IMR-90 (cell line): ENCODE results near the gene NADK. TPM values are rescaled to one million over a fixed set of nuclear protein-coding genes. Genes with fewer than 3 reads are reported as not detected.

Source experiments
- ATAC-seq: fragments of 200-7000 bp; cut with Tn5 transposase; 2 replicates; pipeline ENCODE4 v1.9.1; 2020; ENCODE audit warnings: low read depth, mild to moderate bottlenecking, moderate library complexity
- BruUV-seq: library from RNA; stranded (reverse); fragments of 400-500 nt; replicated peaks from 2 replicates; lab custom pipeline; 2021; lab: Mats Ljungman, UMichigan
- CTCF ChIA-PET: fragments of 300-600 bp; formaldehyde crosslinking; extraction: SDS; loops from one replicate; lab custom pipeline; 2021; ENCODE audit warnings: antibody characterized with exemption; lab: Yijun Ruan, JAX
- POLR2A ChIA-PET: fragments of 300-600 bp; sonication (Branson Sonifier 250); formaldehyde crosslinking; loops from one replicate; lab custom pipeline; 2022; ENCODE audit warnings: antibody characterized with exemption; ENCODE audit not compliant: unreplicated experiment; lab: Charles Lee
- DNase-seq: peaks from one replicate; pipeline ENCODE4 v3.0.0; 2013
- H2AFZ ChIP-seq: replicated peaks from 2 replicates; pipeline ENCODE3; 2013; ENCODE audit warnings: low read length, mild to moderate bottlenecking; ENCODE audit not compliant: poor library complexity
- H2AK5ac ChIP-seq: 2 replicates; pipeline ENCODE4 v1.6.1; 2013; ENCODE audit warnings: low read depth, low read length, inconsistent platforms
- H2AK9ac ChIP-seq: replicated peaks from 2 replicates; pipeline ENCODE3; 2013; ENCODE audit warnings: mild to moderate bottlenecking, low read depth, low read length, moderate library complexity; ENCODE audit not compliant: poor library complexity
- H2BK120ac ChIP-seq: 2 replicates; pipeline ENCODE4 v1.6.1; 2013; ENCODE audit warnings: low read depth, low read length, inconsistent platforms
- H2BK15ac ChIP-seq: 3 replicates; pipeline ENCODE4 v1.6.1; 2013; ENCODE audit warnings: low read depth, low read length, inconsistent platforms
- H2BK20ac ChIP-seq: 2 replicates; pipeline ENCODE4 v1.6.1; 2013; ENCODE audit warnings: low read depth, mild to moderate bottlenecking, inconsistent platforms, low read length, moderate library complexity
- H2BK5ac ChIP-seq: 2 replicates; pipeline ENCODE4 v1.6.1; 2013; ENCODE audit warnings: mild to moderate bottlenecking, low read depth, low read length, inconsistent platforms; ENCODE audit not compliant: poor library complexity, severe bottlenecking
- H3K14ac ChIP-seq: replicated peaks from 2 replicates; pipeline ENCODE4 v1.6.1; 2013; ENCODE audit warnings: low read depth, low read length, inconsistent platforms
- H3K18ac ChIP-seq: 2 replicates; pipeline ENCODE4 v1.6.1; 2013; ENCODE audit warnings: low read depth, low read length, control low read depth
- H3K23ac ChIP-seq: 2 replicates; pipeline ENCODE4 v1.6.1; 2013; ENCODE audit warnings: low read depth, low read length, inconsistent platforms
- H3K27ac ChIP-seq: 2 replicates; pipeline ENCODE4 v1.5.1; 2013; ENCODE audit warnings: mild to moderate bottlenecking, control low read depth, low read length; ENCODE audit not compliant: insufficient read depth
- H3K27me3 ChIP-seq: 2 replicates; pipeline ENCODE4 v1.6.1; 2013; ENCODE audit warnings: low read length; ENCODE audit not compliant: control insufficient read depth, insufficient read depth
- H3K36me3 ChIP-seq: 2 replicates; pipeline ENCODE4 v1.6.1; 2013; ENCODE audit warnings: low read length, mixed read lengths; ENCODE audit not compliant: control insufficient read depth, insufficient read depth
- H3K4ac ChIP-seq: 2 replicates; pipeline ENCODE4 v1.6.1; 2013; ENCODE audit warnings: low read depth, low read length, inconsistent platforms
- H3K4me1 ChIP-seq: 2 replicates; pipeline ENCODE4 v1.6.1; 2013; ENCODE audit warnings: low read length, mixed read lengths; ENCODE audit not compliant: control insufficient read depth, insufficient read depth
- H3K4me2 ChIP-seq: 2 replicates; pipeline ENCODE4 v1.6.1; 2013; ENCODE audit warnings: low read depth, mild to moderate bottlenecking, control low read depth, low read length, moderate library complexity
- H3K4me3 ChIP-seq: 2 replicates; pipeline ENCODE4 v1.5.1; 2013; ENCODE audit warnings: low read depth, mild to moderate bottlenecking, control low read depth, low read length, moderate library complexity; ENCODE audit not compliant: insufficient read depth
- H3K56ac ChIP-seq: 2 replicates; pipeline ENCODE4 v1.6.1; 2013; ENCODE audit warnings: low read length, inconsistent platforms; ENCODE audit not compliant: insufficient read depth; ENCODE audit errors: extremely low read depth
- H3K79me1 ChIP-seq, 2 experiments: 2 replicates each; pipeline ENCODE4 v1.6.1; 2013; ENCODE audit warnings: low read length in 2 of 2, inconsistent platforms in 1 of 2, low read depth in 1 of 2
- H3K9ac ChIP-seq: 2 replicates; pipeline ENCODE4 v1.6.1; 2013; ENCODE audit warnings: low read depth, low read length, control low read depth
- H3K9me1 ChIP-seq: 2 replicates; pipeline ENCODE4 v1.6.1; 2013; ENCODE audit warnings: low read length, inconsistent platforms; ENCODE audit not compliant: insufficient read depth
- H3K9me3 ChIP-seq: 2 replicates; pipeline ENCODE4 v1.6.1; 2013; ENCODE audit warnings: low read length; ENCODE audit not compliant: control insufficient read depth, insufficient read depth
- H4K20me1 ChIP-seq: 2 replicates; pipeline ENCODE4 v1.6.1; 2013; ENCODE audit warnings: low read length, inconsistent platforms; ENCODE audit not compliant: insufficient read depth
- H4K5ac ChIP-seq: 2 replicates; pipeline ENCODE4 v1.6.1; 2013; ENCODE audit warnings: mild to moderate bottlenecking, low read depth, low read length, control low read depth
- H4K8ac ChIP-seq, 2 experiments: 2 replicates each; pipeline ENCODE4 v1.6.1; 2013; ENCODE audit warnings: low read depth in 2 of 2, low read length in 2 of 2, control low read depth in 1 of 2, inconsistent platforms in 1 of 2
- H4K91ac ChIP-seq: 2 replicates; pipeline ENCODE4 v1.6.1; 2013; ENCODE audit warnings: low read depth, low read length, inconsistent platforms; ENCODE audit not compliant: insufficient read depth
- CEBPB ChIP-seq: IDR thresholded peaks from 2 replicates; pipeline ENCODE4 v1.6.1; 2012; ENCODE audit warnings: low read depth, low read length, improper control_type of control experiment
- CHD1 ChIP-seq: IDR thresholded peaks from 2 replicates; pipeline ENCODE4 v1.6.1; 2012; ENCODE audit warnings: low read depth, low read length, improper control_type of control experiment
- FOS ChIP-seq: fragments of 150-350 bp; IDR thresholded peaks from 2 replicates; pipeline ENCODE4 v1.6.1; 2016; ENCODE audit warnings: low read depth, low read length
- MXI1 ChIP-seq: IDR thresholded peaks from 2 replicates; pipeline ENCODE4 v1.6.1; 2012; ENCODE audit warnings: low read depth, mild to moderate bottlenecking, low read length, moderate library complexity, borderline replicate concordance
- NFE2L2 ChIP-seq: fragments of 150-350 bp; IDR thresholded peaks from 2 replicates; pipeline ENCODE4 v1.6.1; 2016; ENCODE audit warnings: low read depth, mild to moderate bottlenecking, low read length
- POLR2A ChIP-seq: IDR thresholded peaks from 2 replicates; pipeline ENCODE4 v1.6.1; 2012; ENCODE audit warnings: mild to moderate bottlenecking, low read depth, low read length
- RCOR1 ChIP-seq: IDR thresholded peaks from 2 replicates; pipeline ENCODE4 v1.6.1; 2012; ENCODE audit warnings: mild to moderate bottlenecking, low read length, improper control_type of control experiment; ENCODE audit not compliant: insufficient replicate concordance
- RFX5 ChIP-seq: IDR thresholded peaks from 2 replicates; pipeline ENCODE4 v1.8.0; 2012; ENCODE audit warnings: low read depth, mild to moderate bottlenecking, low read length, moderate library complexity
- SMC3 ChIP-seq: fragments of 150-350 bp; IDR thresholded peaks from 2 replicates; pipeline ENCODE4 v1.6.1; 2016; ENCODE audit warnings: low read depth, mild to moderate bottlenecking, antibody characterized with exemption, low read length, moderate library complexity
- USF2 ChIP-seq: fragments of 150-350 bp; IDR thresholded peaks from 2 replicates; pipeline ENCODE4 v1.6.1; 2017; ENCODE audit warnings: mild to moderate bottlenecking, antibody characterized with exemption, low read length, low read depth
- WGBS, 2 experiments: methylation state at CpG; one replicate each; pipeline versions ENCODE4 v1.1.5 to v1.1.7; 2013; ENCODE audit warnings: missing lambda C conversion rate in 2 of 2; ENCODE audit not compliant: insufficient read length in 1 of 2; ENCODE audit errors: extremely low coverage in 2 of 2; 5-methylcytosine and 5-hydroxymethylcytosine counted together
- dilution Hi-C: fragments of 300-500 bp; cut with HindIII; formaldehyde crosslinking; loops from one replicate; pipeline ENCODE4 v1.14.3; 2018; ENCODE audit warnings: low sequenced_read_pairs; ENCODE audit not compliant: unreplicated experiment
- in situ Hi-C: fragments of 300-500 bp; cut with MboI; formaldehyde crosslinking; loops from 3 replicates; pipeline ENCODE4 v1.14.3; 2019; ENCODE audit warnings: low sequenced_read_pairs, inconsistent platforms, mixed read lengths
- intact Hi-C: fragments of 100-400 bp; cut with micrococcal nuclease; formaldehyde crosslinking; loops from 2 replicates; pipeline ENCODE4 v1.10.0; 2022
- polyA plus RNA-seq, 3 experiments: library from polyadenylated mRNA; depleted of rRNA; stranded (reverse); fragments of >200 nt; gene quantifications; 2 replicates each; pipeline ENCODE4 v1.2.3, GENCODE V29; 2012; ENCODE audit warnings: low replicate concordance in 1 of 3
- total RNA-seq: library from RNA; depleted of rRNA; stranded (reverse); fragments of >200 nt; gene quantifications from 2 replicates; pipeline ENCODE4 v1.2.3, GENCODE V29; 2012

Gene NADK
- total and polyA plus RNA-seq, 2 of the 4 experiments (the other 2 are of a cell fraction), result 12.5 to 56.1 TPM

GRCh38 chr1:1808206-1808605 lies 29.9 kb upstream of the NADK start:
- Histone ChIP-seq H3K4me3 (no peak overlapping the region), H3K56ac (no peak overlapping the region), H3K23ac (no peak overlapping the region), H3K27me3 (no peaks in the 10 kb centered on the region), H2BK15ac (no peak overlapping the region), H3K14ac (no peak overlapping the region), H3K9me3 (no peaks in the 10 kb centered on the region), H4K20me1 (peaks cover 54% of the 10 kb centered on the region), H3K4me2 (no peak overlapping the region), H4K91ac (no peak overlapping the region), H3K36me3 (peaks cover 59% of the 10 kb centered on the region), H3K9ac (no peak overlapping the region), H3K79me1 (peaks cover 29 to 58% of the 10 kb centered on the region in 2 experiments), H3K18ac (no peak overlapping the region), H3K9me1 (peaks cover 10% of the 10 kb centered on the region), H2AFZ (no peak overlapping the region), H2BK120ac (no peak overlapping the region), H2BK20ac (no peak overlapping the region), H2AK9ac (no peak overlapping the region), H3K4me1 (no peaks in the 10 kb centered on the region), H3K4ac (no peak overlapping the region), H4K8ac (no peak overlapping the region), H4K5ac (no peak overlapping the region), H3K27ac (no peak overlapping the region), H2BK5ac (no peak overlapping the region), H2AK5ac (no peak overlapping the region)
- no TSS peak for BruUV-seq
- no peak for DNase-seq
- dilution Hi-C loops (no loop called here), intact Hi-C loops (no loop called here), in situ Hi-C loops (no loop called here)
- no CpG with 5 or more reads among the region's 10 CpGs for WGBS, 2 experiments
- POLR2A ChIA-PET, result no interaction called here
- ATAC-seq, result no peak
- no peak for TF ChIP-seq RFX5
- TF ChIP-seq USF2, result no peak
- TF ChIP-seq SMC3, result no peak
- TF ChIP-seq FOS, result no peak
- no peak for TF ChIP-seq RCOR1
- TF ChIP-seq CEBPB, result no peak
- TF ChIP-seq NFE2L2, result no peak
- TF ChIP-seq MXI1, result no peak
- no peak for TF ChIP-seq CHD1
- no peak for TF ChIP-seq POLR2A
- CTCF ChIA-PET, result no interaction called here
